Measurements from ENCODE around the gene SNRPB2.

SNRPB2 gene

DNA sequence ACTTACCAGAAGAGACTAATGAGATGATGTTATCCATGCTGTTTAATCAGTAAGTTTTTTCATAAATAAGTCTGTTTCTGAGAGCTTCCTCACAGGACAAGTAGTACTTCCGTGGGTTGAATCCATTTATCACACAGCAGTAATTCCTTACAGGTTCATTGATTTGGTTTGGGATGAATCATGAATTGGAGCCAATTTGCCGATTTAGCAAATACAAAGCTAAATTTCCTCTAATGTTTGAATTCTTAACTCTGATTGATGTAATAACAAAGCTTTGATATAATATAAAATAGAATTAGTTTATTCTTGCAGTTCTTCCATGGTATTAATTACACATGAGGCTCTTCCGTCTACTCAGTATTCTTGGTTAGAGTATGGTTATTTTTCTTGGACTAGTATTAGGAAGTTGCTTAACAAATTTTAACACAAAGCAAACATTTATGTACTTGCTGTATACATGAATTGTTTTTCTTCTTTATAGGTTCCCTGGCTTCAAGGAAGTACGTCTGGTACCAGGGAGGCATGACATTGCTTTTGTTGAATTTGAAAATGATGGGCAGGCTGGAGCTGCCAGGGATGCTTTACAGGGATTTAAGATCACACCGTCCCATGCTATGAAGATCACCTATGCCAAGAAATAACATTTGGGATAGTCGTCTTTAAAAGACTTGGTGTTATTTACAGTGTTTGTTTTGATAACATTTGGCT, 10.7 kb downstream of the SNRPB2 start:
- DNase-seq = no peak

DNA sequence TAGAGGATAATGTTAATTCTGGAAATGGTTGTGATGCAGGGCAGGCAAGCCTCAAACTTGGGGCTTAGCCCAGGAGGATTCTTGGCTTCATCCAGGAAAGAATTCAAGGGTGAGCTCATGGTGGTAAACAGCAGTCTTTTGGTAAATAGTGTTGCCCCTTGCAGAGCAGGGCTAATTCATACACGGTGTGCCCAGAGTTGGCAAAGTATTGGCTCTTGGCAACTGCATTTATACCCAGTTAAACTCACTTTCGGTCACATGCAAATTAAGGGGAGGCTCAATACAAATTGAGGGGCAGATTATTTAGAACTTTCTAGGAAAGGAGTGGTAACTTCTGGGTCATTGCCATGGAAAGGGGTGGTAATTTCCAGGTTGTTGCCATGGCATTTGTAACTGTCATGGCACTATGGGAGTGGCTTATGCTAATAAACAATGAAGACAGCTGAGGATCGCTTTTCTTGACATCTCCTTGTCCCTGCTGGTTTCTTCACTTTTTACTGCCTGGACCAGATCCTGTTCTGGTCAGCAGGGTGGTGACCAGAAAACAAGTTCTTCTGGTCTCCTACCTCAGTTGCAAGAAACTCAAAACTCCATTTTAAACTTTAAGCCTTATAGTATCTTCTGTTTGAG, 14.5 kb downstream of the SNRPB2 start:
- no peak for DNase-seq

DNA sequence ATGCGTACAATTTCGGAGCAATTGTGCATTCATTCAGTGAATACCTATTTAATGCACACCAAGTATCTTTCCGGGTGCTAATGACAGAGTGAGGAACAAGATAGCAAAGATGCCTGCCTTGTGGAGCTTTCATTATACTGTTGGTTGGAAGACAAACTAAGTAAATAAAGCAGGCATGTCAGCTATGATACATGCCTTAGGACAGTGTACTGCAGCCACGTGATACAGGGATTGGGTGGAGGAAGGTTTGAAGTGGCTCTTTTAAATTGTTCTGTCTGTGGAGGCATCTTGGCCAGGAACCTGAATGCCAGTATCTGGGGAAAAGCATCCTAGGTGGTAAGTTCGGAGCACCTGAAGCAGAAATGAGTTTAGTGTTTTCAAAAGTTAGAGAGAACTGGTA, 15.4 kb downstream of the SNRPB2 start:
- DNase-seq = no peak

DNA sequence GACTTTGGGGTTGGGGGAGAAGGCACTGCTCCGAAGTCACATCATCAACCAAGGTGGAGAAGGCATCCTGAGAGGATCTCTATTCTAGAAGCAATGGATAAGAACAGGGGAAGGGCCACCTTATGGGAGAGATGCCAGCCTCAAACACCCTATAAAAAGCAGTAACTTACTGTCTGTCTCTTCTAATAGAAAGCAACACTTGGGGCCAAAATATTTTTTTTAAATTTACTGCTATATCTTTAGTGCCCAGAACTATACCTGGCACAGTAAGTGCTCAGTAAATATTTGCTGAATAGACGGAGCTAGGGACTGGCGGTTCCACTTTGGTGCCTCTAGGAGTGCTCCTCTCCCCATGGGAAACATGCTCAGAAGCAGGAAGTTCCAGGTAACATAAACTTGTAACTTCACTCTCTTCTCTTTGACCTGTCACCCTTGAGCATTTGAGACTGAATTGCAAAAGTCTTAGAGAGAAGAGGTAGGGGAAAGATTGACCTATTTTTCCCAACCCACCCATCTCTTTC, 17.5 kb downstream of the SNRPB2 start:
- no peak for DNase-seq

DNA sequence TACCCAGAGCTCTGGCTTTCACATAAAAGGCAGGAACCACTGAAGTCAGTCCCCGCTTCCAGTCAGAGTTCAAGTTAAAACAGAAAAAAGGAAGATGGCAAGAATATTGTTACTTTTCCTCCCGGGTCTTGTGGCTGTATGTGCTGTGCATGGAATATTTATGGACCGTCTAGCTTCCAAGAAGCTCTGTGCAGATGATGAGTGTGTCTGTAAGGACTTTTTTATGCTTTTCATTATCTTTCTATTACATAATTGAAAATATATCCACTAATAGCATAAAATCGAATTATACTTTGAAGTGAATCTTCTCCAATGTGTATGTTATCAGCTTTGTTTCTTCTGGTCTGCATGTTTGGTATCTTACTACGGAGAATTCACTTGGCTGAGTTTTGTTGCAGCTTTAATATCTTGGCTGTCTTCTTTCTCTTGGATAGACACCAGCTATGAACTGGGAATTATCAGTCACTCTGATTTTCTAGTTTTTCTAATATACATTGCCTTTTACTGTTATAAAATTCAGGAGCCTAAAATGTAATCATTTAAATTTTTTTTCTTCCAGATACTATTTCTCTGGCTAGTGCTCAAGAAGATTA, 18.6 kb downstream of the SNRPB2 start, which contains the start of gene OTOR:
TSS of gene OTOR (plus strand) at position 51 of the 593 bp plus-strand sequence. CDS start at position 95, 44 bp downstream.
- no peak for DNase-seq

DNA sequence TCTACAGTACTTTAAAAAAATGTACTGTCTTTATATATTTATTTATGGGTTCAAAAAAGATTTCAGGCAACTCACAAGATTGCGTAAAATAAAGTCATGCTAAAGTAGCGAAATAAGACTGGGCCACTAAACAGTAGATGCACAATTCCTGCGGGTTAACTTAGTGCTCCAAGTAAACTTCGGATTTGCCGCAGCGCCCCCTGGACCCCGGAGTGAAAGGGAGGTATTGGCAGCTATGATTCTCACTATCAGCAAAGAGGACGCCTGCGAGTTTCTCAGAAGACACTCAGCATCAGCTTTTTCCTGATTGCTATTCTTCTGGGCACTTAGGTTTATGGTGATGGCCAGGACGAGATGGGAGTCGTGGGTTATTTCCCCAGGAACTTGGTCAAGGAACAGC, 19.7 kb downstream of the SNRPB2 start:
- DNase-seq = no peak

DNA sequence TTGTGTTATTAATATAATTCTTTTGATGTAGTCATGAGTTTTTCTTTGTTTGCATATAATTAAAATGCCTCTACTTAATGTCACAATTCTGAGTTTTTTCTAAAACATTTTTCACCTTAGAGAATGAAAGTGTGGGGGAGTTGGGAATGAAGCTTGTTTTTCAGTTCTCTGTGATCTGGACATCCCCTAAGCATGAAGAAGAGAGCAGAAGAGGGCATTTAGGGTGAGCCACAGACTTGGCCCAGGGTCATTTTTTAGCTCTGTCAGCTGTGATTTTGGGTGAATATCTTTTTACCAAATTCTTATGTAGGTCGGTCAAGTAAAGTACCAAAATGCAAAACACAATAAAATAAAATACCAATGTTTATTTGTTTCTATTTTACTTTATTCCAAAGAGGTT, 22.3 kb downstream of the SNRPB2 start:
- no peak for DNase-seq

DNA sequence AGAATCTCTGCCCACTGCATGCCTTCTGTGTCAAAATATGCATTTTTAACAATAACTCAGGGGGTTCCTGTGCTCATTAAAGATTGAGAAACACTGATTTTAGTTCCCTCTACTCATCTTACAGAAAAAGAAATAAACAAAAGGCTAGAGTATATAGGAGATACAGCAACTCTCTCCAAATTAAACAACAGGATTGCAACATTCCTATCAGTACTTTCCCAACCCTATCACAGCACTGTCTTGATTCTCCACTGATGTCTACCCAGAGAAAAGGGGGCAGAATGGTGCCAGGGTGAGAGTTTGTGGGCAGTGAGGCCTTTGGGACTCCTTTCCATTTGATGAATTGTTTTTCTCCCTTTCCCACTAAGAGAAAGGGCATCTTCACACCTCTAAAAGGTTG, 23.1 kb downstream of the SNRPB2 start:
- DNase-seq = no peak

DNA sequence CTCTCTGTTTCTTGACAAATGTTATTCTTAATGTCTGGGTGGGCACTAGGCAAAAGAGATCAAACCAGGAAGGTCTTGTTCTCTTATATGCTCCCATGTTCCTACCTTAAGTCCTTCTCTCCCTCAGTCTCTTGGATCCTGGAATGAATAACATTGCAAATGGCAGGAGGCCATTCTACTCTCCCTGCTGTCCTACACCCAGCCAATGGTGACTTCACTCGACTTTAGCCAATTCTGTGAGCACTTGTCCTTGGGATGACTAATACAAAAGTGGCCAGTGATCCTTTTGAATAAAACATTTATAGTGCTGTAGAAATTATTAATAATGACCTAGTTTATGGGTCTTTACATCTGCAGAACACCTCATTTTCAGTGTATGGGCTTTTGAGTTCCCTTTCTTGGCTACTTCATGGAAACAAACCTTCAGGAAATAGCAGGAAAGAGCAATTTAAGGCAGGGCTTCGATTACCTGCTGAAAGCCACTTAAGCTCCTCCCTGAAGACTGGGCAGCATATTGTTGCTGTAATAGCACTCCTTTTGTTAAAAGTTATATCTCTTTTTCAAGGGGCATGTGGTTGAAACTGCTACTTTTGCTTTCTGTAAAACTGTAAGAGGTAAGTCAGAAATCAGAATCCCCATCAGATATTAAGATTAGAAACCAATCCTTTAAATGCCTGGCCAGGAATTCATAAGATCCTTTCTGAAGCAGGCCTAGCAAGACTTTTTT, 28.8 kb downstream of the SNRPB2 start:
- peak in 1 of 5 experiments; percentile 22 for DNase-seq

DNA sequence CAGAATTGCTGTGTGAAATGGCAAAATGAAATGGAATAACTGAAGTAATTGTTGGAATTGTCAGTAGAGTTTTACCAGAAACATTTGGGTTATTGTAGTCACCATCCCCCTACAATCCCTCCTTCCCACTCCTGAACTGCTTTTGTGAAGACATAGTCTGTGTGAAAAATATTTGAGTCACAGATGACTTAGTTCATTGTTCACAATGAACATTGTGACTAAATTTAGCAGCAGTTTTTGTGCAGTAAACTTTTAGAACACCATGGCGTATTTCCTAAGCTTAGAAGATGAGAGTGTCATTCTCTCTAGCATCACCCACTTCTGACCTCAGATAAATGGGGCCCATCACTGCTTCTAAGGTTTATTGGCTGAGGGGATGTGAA, 29.3 kb downstream of the SNRPB2 start:
- DNase-seq = no peak

DNA sequence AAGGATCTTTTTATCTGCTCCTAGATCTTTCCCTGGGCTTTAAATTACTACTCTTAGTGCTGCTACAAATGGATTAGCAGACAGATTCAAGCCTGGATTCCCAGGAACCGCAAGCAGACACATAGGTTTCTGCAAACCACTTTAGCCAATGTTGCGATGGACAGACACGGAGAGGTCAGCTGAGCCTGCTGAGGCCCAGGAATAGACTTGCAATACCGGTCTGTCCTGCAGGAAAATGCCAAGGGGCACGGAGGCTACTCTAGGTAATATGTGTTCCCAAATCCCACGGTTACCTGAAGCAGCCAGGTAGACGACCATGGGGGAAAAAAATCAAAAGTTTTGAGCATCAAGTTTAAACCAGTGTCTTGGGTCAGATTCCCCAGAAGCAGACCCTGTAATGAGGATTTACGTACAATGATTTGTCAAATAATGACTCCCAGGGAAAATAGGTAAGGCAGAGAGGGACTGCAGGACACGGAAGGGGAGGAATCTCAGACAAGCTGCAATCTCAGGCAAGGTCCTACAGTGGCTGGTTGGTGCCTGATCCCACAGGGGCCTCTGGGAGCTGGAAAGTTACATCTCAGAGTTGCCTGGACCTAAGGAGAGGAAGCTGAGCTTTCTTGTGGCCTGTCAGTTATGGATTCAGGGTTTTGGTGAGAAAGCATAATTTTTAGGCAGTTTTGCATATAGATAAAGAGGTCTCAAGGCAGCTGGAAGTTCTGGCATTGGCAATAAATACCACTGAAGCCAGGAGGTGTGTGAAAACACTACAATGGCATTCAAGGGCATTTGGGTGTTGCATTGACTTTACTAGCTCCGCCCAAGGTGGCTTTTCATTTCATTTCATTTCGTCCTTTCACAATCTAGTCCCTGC, 30.8 kb downstream of the SNRPB2 start:
- DNase-seq = no peak

DNA sequence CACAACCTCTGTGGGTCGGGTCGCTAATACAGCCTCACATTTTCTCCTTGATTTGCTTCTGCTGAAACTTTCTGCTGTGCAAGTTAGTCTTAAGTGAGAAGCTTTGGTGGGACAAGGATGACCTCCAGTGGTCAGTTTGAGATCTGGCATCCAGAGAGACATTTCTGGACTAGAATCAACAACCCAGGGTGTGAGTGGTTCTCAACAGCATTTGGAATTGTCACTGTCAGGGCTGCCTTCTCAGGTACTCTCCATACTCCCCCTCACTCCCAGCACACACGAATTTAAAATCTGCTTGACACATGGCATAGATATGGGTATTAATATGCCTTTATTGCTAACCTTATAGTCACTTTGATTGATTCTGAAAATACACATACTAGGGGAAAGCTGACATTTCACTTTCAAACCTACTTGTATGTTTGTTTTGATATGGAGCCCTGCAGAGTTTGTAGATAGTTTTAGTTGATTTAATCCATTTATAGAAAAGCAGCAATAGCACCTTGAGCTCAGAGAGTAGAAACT, 31.5 kb downstream of the SNRPB2 start:
- peak in 4 of 5 experiments; percentile 8 to 71 (median 12) for DNase-seq

DNA sequence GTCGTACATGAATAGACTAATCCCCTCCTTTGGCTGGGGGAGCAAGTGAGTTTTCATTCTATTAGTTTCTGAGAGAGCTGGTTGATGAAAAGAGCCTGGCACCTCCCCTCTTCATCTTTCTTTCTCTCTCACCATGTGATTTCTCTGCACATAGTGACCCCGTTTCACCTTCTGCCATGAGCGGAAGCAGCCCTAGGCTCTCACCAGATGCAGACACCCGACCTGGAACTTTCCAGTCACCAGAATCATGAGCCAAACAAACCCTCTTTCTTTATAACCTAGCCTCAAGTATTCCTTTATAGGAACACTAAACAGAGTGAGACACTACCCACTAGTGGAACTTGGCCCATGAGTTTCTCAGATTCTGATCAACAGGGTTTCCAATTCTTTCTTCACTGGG, 34.7 kb downstream of the SNRPB2 start:
- no peak for DNase-seq

DNA sequence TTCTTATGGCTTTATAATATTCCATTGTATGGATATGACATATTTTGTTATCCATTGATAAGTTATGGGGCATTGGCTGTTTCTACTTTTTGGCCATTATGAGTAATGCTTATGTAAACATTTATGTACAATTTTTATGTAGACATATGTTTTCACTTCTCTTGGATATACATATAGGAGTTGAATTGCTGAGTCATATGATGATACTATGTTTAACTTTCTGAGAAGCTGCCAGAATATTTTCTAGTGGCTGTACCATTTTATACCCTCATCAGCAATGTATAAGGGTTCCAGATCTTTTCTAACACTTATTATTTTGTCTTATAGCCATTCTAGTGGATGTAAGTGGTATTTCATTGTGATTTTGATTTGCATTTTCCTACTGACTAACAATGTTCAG, 41.4 kb downstream of the SNRPB2 start:
- no peak for DNase-seq

DNA sequence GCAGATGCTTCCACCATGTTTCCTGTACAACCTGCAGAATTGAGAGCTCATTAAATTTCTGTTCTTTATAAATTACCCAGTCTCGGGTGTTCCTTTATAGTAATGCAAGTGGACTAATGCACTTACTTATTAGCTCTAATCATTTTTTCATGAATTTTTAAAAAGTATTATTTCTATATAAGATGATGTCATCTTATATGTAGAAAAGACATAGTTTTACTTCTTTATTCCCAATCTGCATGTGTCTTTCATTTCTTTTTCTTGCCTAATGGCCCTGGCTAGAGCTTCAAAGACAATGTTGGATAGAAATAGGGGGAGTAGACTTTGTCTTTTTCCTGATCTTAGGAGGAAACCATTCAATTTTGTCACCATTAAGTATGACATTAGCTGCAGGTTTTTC, 46.1 kb downstream of the SNRPB2 start:
- no peak for DNase-seq

DNA sequence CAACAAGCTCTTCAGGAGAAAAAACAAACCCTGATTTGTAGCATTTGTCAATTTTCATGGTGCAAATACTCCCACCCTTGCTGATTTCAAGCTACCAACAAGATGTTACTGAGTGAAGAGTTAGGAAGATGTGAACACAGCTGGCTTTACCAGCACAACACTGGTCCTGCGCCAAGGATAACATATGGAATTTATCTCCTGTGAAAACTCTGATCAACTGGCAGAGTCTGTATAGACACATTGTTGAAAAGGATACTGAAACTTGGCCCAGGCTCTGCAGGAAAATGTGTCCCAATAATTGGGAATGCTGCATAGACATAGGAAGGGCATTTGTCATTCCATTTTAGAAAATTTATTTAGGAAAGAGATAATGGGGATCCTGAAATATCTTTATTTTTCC, 47.3 kb downstream of the SNRPB2 start:
- DNase-seq = no peak

DNA sequence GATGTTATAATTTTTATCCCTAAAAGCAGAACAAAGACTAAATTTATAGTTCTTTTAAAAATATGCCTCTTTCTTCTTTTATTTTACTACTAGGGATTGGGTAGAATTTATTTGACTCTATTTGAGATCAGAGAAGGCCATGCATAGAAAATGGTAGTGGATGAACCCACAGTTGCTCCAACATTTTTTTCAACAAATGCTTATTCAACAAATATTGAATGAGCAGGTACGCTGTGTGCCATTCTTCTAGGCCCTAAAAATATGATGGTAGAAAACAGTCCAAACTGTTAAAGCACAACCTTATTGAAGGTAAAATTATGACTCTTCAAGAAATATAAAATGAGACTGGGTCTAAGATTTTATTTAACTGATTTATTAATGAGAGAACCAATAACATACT, 48.3 kb downstream of the SNRPB2 start:
- DNase-seq = no peak

DNA sequence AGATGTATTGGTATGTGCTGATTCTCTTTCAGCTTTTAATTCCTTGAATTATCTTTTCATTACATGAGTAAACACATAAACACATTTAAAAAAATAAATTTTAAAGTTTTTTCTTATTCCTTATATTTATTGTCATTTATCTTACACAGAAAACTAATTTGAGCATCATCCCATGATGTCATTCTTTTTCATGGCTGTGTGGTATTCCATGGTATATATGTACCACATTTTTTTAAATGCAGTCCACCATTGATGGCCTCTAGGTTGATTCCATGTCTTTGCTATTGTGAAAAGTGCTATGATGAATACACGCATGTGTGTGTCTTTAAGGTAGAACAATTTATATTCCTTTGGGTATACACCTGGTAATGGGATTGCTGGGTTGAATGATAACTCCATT, 51.7 kb downstream of the SNRPB2 start:
- DNase-seq = no peak

DNA sequence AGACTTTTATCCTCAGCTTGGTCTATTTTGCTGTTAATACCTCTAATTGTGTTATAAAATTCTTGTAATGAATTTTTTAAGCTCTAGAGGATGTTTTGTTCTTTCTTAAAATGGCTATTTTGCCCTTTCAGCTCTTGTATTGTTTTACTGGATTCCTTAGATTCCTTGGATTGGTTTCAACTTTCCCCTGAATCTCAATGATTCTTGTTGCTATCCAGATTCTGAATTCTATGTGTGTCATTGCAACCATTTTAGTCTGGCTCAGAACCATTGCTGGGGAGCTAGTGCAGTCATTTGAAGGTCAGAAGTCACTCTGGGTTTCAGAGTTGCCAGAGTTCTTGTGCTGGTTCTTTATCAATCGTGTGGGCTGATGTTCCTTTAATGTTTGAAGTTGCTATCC, 55.4 kb downstream of the SNRPB2 start:
- DNase-seq = no peak
